Stimulated activated naive CD4-positive, alpha-beta T cell (primary cell): ENCODE results near the gene KRTAP10-5.

Experiments used
- DNase-seq, 6 experiments: peaks; one replicate each; lab custom pipeline; 2025; lab: John Stamatoyannopoulos, UW

Gene KRTAP10-5

GRCh38 chr21:44549525-44550211 lies 30.7 kb downstream of the KRTAP10-5 start:
- no peak for DNase-seq

- DNase-seq = no peak
These were observed 31.5 kb downstream of the KRTAP10-5 start for GRCh38 chr21:44548922-44549321.

GRCh38 chr21:44548381-44548780 lies 32.0 kb downstream of the KRTAP10-5 start:
- no peak for DNase-seq

GRCh38 chr21:44547656-44548331 lies 32.6 kb downstream of the KRTAP10-5 start:
- DNase-seq = peak in 4 of 6 experiments; percentile 20 to 66 (median 60)

- no peak for DNase-seq
These were observed 35.8 kb downstream of the KRTAP10-5 start for GRCh38 chr21:44544566-44544965.

GRCh38 chr21:44542716-44543115 lies 37.7 kb downstream of the KRTAP10-5 start:
- DNase-seq = no peak

GRCh38 chr21:44540741-44541288 lies 39.6 kb downstream of the KRTAP10-5 start:
- no peak for DNase-seq

GRCh38 chr21:44539991-44540666 lies 40.3 kb downstream of the KRTAP10-5 start, which contains the start of gene KRTAP10-1:
Gene KRTAP10-1 (minus strand): TSS chr21:44540195. CDS start chr21:44540150, 45 bp downstream.
- no peak for DNase-seq

GRCh38 chr21:44539046-44539445 lies 41.4 kb downstream of the KRTAP10-5 start:
- DNase-seq = no peak

GRCh38 chr21:44537930-44538911 lies 42.2 kb downstream of the KRTAP10-5 start:
- no peak for DNase-seq

GRCh38 chr21:44535963-44536362 lies 44.4 kb downstream of the KRTAP10-5 start:
- no peak for DNase-seq

GRCh38 chr21:44534688-44535087 lies 45.7 kb downstream of the KRTAP10-5 start:
- DNase-seq = no peak

- DNase-seq = peak in 1 of 6 experiments; percentile 26
These were observed 46.3 kb downstream of the KRTAP10-5 start for GRCh38 chr21:44533891-44534627.

GRCh38 chr21:44533121-44533890 lies 47.1 kb downstream of the KRTAP10-5 start:
- no peak for DNase-seq

GRCh38 chr21:44532712-44533111 lies 47.7 kb downstream of the KRTAP10-5 start:
- DNase-seq = no peak

GRCh38 chr21:44531606-44532564 lies 48.5 kb downstream of the KRTAP10-5 start:
- no peak for DNase-seq

- no peak for DNase-seq
These were observed 49.4 kb downstream of the KRTAP10-5 start for GRCh38 chr21:44530903-44531605.
